Cardiac muscle cell (in vitro differentiated cells and primary cell): Measurements from ENCODE around the gene UBE3A. TPM values are rescaled to one million over a fixed set of nuclear protein-coding genes. Genes with fewer than 3 reads are reported as not detected.
A peak's percentile ranks its signal among the peaks of the same experiment; 100 is the strongest.

Source experiments
- DNase-seq, 2 donors: peaks; one replicate each; pipeline versions ENCODE4 v3.0.0 to v3.0.0-alpha.2; 2010 to 2017; ENCODE audit warnings: low read depth in 1 of 2, low spot score in 1 of 2
- H3K27ac ChIP-seq: fragments of 200-600 bp; sonication (generic); 2 replicates; pipeline ENCODE4 v1.5.1; 2016
- H3K27me3 ChIP-seq: fragments of 200-600 bp; sonication (generic); 2 replicates; pipeline ENCODE4 v1.6.0; 2016; ENCODE audit warnings: control low read depth
- H3K36me3 ChIP-seq: fragments of 200-600 bp; sonication (generic); 2 replicates; pipeline ENCODE4 v1.5.1; 2016; ENCODE audit warnings: control low read depth
- H3K4me1 ChIP-seq: fragments of 200-600 bp; sonication (generic); 2 replicates; pipeline ENCODE4 v1.8.1; 2017; ENCODE audit warnings: low read depth, mild to moderate bottlenecking, mixed run types
- H3K4me3 ChIP-seq: fragments of 200-600 bp; sonication (generic); 2 replicates; pipeline ENCODE4 v1.5.1; 2016; ENCODE audit warnings: mild to moderate bottlenecking
- H3K9me3 ChIP-seq: fragments of 200-600 bp; sonication (generic); 2 replicates; pipeline ENCODE4 v1.5.1; 2017; ENCODE audit warnings: low read depth, mild to moderate bottlenecking, control low read depth
- polyA plus RNA-seq: library from polyadenylated mRNA; unstranded; fragments of >200 nt; fragmentation: Nextera tagmentation; extraction: Ambion mirVana; gene quantifications from 2 replicates; pipeline ENCODE4 v1.2.1, GENCODE V29; 2016
- total RNA-seq: library from RNA; depleted of rRNA; stranded (reverse); fragments of >200 nt; gene quantifications from 2 replicates; pipeline ENCODE4 v1.2.3, GENCODE V29; 2016
- TF ChIP-seq, protein P1 (sequence below): IDR thresholded peaks from 2 replicates; pipeline ENCODE4 v1.5.1; 2012; ENCODE audit warnings: low read depth, mild to moderate bottlenecking, low read length

UBE3A gene
- total and polyA plus RNA-seq, 2 experiments from 2014 or later: 92.2 to 96.2 TPM

DNA sequence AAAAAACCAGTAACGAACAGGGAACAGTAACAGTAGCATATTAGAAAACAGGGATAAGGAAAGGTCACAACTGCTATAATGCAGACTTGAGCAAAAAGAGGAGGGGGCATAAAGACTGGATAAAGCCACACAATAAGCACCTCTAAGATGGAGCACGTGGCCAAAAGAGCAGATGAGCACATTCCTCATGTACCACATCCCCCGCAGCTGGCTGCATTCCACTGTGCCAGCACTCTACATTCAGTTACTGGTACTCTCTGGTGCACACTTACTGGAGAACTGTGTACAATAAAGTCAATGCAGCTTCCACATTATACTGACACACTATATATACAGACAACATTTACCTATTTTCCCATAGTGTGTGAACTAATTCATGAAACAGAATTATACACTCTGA is 64.7 kb downstream of the UBE3A start:
- H3K27me3 ChIP-seq: no peaks in the 10 kb centered on the region
- no peak overlapping the region for H3K4me3 ChIP-seq
- H3K9me3 ChIP-seq: no peaks in the 10 kb centered on the region
- H3K36me3 ChIP-seq: peaks cover 45% of the 10 kb centered on the region
- TF ChIP-seq, protein P1, sequence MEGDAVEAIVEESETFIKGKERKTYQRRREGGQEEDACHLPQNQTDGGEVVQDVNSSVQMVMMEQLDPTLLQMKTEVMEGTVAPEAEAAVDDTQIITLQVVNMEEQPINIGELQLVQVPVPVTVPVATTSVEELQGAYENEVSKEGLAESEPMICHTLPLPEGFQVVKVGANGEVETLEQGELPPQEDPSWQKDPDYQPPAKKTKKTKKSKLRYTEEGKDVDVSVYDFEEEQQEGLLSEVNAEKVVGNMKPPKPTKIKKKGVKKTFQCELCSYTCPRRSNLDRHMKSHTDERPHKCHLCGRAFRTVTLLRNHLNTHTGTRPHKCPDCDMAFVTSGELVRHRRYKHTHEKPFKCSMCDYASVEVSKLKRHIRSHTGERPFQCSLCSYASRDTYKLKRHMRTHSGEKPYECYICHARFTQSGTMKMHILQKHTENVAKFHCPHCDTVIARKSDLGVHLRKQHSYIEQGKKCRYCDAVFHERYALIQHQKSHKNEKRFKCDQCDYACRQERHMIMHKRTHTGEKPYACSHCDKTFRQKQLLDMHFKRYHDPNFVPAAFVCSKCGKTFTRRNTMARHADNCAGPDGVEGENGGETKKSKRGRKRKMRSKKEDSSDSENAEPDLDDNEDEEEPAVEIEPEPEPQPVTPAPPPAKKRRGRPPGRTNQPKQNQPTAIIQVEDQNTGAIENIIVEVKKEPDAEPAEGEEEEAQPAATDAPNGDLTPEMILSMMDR: no peak
- H3K27ac ChIP-seq: no peak overlapping the region
- DNase-seq: peak in 1 of 2 donors; percentile 39
- H3K4me1 ChIP-seq: no peaks in the 10 kb centered on the region

DNA sequence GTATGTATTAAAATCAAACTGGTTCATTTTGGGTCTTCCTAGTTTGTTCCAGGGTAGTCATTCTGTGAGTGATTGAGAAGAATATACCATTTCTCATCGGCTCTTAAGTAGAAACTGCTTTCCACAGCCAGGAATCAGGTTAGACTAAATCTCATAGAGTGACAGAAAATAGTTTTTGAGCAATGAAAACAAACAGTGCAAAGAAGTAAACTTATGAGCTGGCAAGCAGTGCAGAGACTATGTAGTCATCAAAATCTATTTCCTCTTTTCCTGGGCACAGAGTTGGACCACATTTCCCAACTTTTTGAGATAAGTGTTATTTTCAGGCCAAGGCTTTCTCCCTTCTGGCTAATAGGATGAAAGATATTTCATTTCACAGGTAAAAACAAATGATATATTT is 66.5 kb downstream of the UBE3A start:
- Histone ChIP-seq H3K4me1 (no peaks in the 10 kb centered on the region), H3K9me3 (no peaks in the 10 kb centered on the region), H3K27ac (peak overlapping the region; percentile 10), H3K36me3 (peaks cover 45% of the 10 kb centered on the region), H3K27me3 (no peaks in the 10 kb centered on the region), H3K4me3 (no peak overlapping the region)
- DNase-seq: peak in 1 of 2 donors; percentile 62
- TF ChIP-seq, protein P1: no peak

DNA sequence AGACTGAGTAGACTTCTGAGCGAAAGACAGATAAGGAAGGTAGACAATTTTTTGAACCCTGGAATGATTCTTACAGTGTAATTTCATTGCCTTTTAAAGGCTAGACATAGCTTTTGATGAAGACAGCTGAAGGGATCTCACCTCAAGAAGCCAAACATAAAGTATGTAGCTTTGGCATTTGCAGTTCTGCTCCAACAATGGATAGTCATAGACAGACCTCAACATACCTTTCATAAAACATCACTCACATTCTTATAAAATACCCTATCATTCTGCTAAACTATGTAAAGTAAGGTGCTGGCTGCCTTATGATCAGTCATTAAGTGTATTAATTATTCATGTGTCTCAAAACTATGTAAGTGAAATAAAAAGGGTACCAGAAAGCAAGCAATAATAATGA is 70.0 kb downstream of the UBE3A start:
- H3K27me3 ChIP-seq: no peaks in the 10 kb centered on the region
- H3K4me3 ChIP-seq: no peak overlapping the region
- no peaks in the 10 kb centered on the region for H3K9me3 ChIP-seq
- H3K27ac ChIP-seq: no peak overlapping the region
- peaks cover 30% of the 10 kb centered on the region for H3K36me3 ChIP-seq
- DNase-seq: no peak
- H3K4me1 ChIP-seq: no peaks in the 10 kb centered on the region
- TF ChIP-seq, protein P1: no peak

DNA sequence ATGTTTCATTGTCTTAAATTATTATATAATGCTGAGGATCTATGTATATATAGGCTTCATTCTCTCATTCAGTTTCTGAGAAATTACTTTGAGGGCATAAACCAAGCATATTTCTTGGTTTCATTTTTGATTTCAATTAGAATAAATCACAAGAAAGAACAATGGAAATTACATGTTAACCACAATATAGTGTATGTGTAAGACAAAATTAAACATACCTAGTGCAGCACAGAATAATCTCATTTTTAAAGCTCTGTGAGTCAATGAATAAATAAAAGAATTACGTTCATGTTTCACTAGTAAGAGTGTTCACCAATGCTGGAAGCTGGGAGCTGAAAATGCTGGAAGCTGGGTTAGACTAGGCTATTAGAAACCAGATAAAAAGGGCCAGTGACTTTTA is 72.8 kb downstream of the UBE3A start:
- Histone ChIP-seq H3K4me3 (no peak overlapping the region), H3K27ac (peak overlapping the region; percentile 32), H3K36me3 (peaks cover 14% of the 10 kb centered on the region), H3K27me3 (no peaks in the 10 kb centered on the region), H3K4me1 (peaks cover 12% of the 10 kb centered on the region), H3K9me3 (no peaks in the 10 kb centered on the region)
- TF ChIP-seq, protein P1: no peak
- no peak for DNase-seq

DNA sequence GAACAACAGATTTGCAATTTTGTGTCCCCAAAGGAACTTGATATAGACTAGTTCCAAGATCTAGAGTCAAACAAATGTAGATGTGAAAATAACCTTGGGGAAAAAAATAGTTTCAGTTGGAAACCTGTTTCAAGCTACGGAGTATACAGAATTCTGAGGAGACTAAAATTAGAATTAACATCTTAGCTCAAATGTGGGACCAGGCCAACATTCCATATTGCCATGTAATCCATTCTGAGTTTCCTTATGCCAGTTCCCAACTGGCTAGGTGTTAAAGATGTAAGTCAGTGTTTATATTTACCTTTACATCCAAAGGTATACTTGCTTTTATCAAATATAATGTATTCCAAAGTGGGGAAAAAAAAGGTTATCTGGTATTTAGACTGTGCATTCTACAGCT is 76.3 kb downstream of the UBE3A start:
- no peaks in the 10 kb centered on the region for H3K27me3 ChIP-seq
- H3K36me3 ChIP-seq: peaks cover 10% of the 10 kb centered on the region
- H3K9me3 ChIP-seq: no peaks in the 10 kb centered on the region
- TF ChIP-seq, protein P1: no peak
- H3K4me3 ChIP-seq: no peak overlapping the region
- H3K27ac ChIP-seq: peak overlapping the region; percentile 51
- H3K4me1 ChIP-seq: peaks cover 12% of the 10 kb centered on the region
- DNase-seq: no peak

DNA sequence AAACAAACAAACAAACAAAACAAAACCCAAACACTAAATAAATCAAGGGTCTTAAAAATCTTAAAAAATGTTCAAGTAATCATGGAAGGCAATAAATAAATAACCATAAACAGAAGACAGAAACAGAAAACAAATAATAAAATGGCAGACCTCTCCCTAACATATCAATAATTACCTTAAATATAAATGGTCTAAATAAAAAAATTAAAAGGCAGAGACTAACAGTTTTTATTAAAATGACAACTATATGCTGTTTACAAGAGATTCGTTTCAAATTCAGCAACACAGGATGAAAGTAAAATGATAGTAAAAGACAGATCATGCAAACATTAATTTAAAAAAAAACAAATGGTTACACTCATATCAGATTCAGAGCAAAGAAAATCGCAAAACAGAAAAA is 91.1 kb downstream of the UBE3A start:
- Histone ChIP-seq H3K27me3 (no peaks in the 10 kb centered on the region), H3K4me3 (no peak overlapping the region), H3K27ac (no peak overlapping the region), H3K4me1 (no peaks in the 10 kb centered on the region), H3K9me3 (no peaks in the 10 kb centered on the region), H3K36me3 (peaks cover 6% of the 10 kb centered on the region)
- DNase-seq: no peak
- TF ChIP-seq, protein P1: no peak
